OCI-LY1 (cell line): ENCODE results near the gene DRC7.

Source experiments
- H2AFZ ChIP-seq: fragments of 200-600 bp; sonication (generic), shearing (Covaris generic); 2 replicates; pipeline ENCODE4 v1.6.0; 2014; ENCODE audit warnings: antibody characterized with exemption, mild to moderate bottlenecking, low read length
- H3F3A ChIP-seq: fragments of 200-600 bp; sonication (generic), shearing (Covaris generic); 2 replicates; pipeline ENCODE4 v1.6.0; 2014; ENCODE audit warnings: mild to moderate bottlenecking, antibody characterized with exemption, low read length, moderate library complexity; ENCODE audit not compliant: insufficient read depth
- H3K27ac ChIP-seq: fragments of 200-600 bp; sonication (generic); 2 replicates; pipeline ENCODE4 v1.5.1; 2014; ENCODE audit warnings: low read length, mixed run types, mild to moderate bottlenecking, low read depth; ENCODE audit not compliant: poor library complexity, severe bottlenecking
- H3K27me3 ChIP-seq: fragments of 200-600 bp; sonication (generic); 2 replicates; pipeline ENCODE4 v1.6.0; 2014; ENCODE audit warnings: antibody characterized with exemption, mild to moderate bottlenecking, low read length, moderate library complexity; ENCODE audit not compliant: insufficient read depth
- H3K36me3 ChIP-seq: fragments of 200-600 bp; sonication (generic); 2 replicates; pipeline ENCODE4 v1.6.1; 2014; ENCODE audit warnings: mild to moderate bottlenecking, antibody characterized with exemption, low read length, moderate library complexity, mixed read lengths; ENCODE audit not compliant: insufficient read depth
- H3K4me1 ChIP-seq: fragments of 200-600 bp; sonication (generic); 2 replicates; pipeline ENCODE4 v1.5.1; 2014; ENCODE audit warnings: mild to moderate bottlenecking, low read length, moderate library complexity; ENCODE audit not compliant: insufficient read depth, severe bottlenecking
- H3K4me2 ChIP-seq: fragments of 200-600 bp; sonication (generic), shearing (Covaris generic); 2 replicates; pipeline ENCODE4 v1.6.1; 2014; ENCODE audit warnings: low read length
- H3K4me3 ChIP-seq: fragments of 200-600 bp; sonication (generic); 2 replicates; pipeline ENCODE4 v1.5.1; 2014; ENCODE audit warnings: low read length, low read depth, mild to moderate bottlenecking, mixed read lengths; ENCODE audit not compliant: poor library complexity, severe bottlenecking
- H3K79me2 ChIP-seq: fragments of 200-600 bp; shearing (Covaris generic); 2 replicates; pipeline ENCODE4 v1.6.1; 2016; ENCODE audit warnings: mixed run types, low read length, mixed read lengths; ENCODE audit not compliant: insufficient read depth
- H3K9ac ChIP-seq: fragments of 200-600 bp; sonication (generic), shearing (Covaris generic); 2 replicates; pipeline ENCODE4 v1.6.1; 2014; ENCODE audit warnings: mild to moderate bottlenecking, low read length, mixed read lengths
- H3K9me2 ChIP-seq: fragments of 200-600 bp; sonication (generic), shearing (Covaris generic); 2 replicates; pipeline ENCODE4 v1.6.1; 2014; ENCODE audit warnings: low read depth, mild to moderate bottlenecking, low read length, mixed read lengths
- H3K9me3 ChIP-seq: fragments of 200-600 bp; shearing (Covaris generic); 2 replicates; pipeline ENCODE4 v1.6.1; 2014; ENCODE audit warnings: low read length, mixed read lengths
- H4K20me1 ChIP-seq: fragments of 200-600 bp; sonication (generic), shearing (Covaris generic); 2 replicates; pipeline ENCODE4 v1.6.0; 2016; ENCODE audit warnings: mild to moderate bottlenecking, low read length; ENCODE audit not compliant: insufficient read depth
- CTCF ChIP-seq: fragments of 200-600 bp; sonication (generic), shearing (Covaris generic); IDR thresholded peaks from 2 replicates; pipeline ENCODE4 v1.5.1; 2017; ENCODE audit warnings: mild to moderate bottlenecking, antibody characterized with exemption, low read length, moderate library complexity, mixed read lengths
- EZH2 ChIP-seq: fragments of 200-600 bp; sonication (generic), shearing (Covaris generic); IDR thresholded peaks from 2 replicates; pipeline ENCODE4 v1.8.0; 2017; ENCODE audit warnings: borderline replicate concordance, mixed run types, mild to moderate bottlenecking, antibody characterized with exemption, low read length, moderate library complexity, mixed read lengths

DRC7 gene

GRCh38 chr16:57668263-57668571 is 26.4 kb upstream of the DRC7 start, which contains the start of gene ADGRG3:
TSS of gene ADGRG3 (plus strand) at chr16:57668306. CDS start at chr16:57668348, 42 bp downstream.
- Histone ChIP-seq H3K79me2 (no peaks in the 10 kb centered on the region), H3K27ac (no peak within 1 kb of the TSS), H3K9ac (no peak within 1 kb of the TSS), H3F3A (no peaks in the 10 kb centered on the region), H4K20me1 (no peaks in the 10 kb centered on the region), H3K27me3 (no peaks in the 10 kb centered on the region), H3K4me2 (no peak within 1 kb of the TSS), H3K4me3 (no peak within 1 kb of the TSS), H2AFZ (no peak within 1 kb of the TSS), H3K36me3 (no peaks in the 10 kb centered on the region), H3K9me2 (no peaks in the 10 kb centered on the region), H3K4me1 (no peaks in the 10 kb centered on the region), H3K9me3 (no peaks in the 10 kb centered on the region)
- TF ChIP-seq EZH2 (no peak), CTCF (no peak)

- Histone ChIP-seq H3K9me3 (no peaks in the 10 kb centered on the region), H4K20me1 (no peaks in the 10 kb centered on the region), H3K9ac (no peak overlapping the region), H3K79me2 (no peaks in the 10 kb centered on the region), H3K27me3 (no peaks in the 10 kb centered on the region), H3K4me1 (no peaks in the 10 kb centered on the region), H2AFZ (no peak overlapping the region), H3K4me3 (no peak overlapping the region), H3K4me2 (no peak overlapping the region), H3K36me3 (no peaks in the 10 kb centered on the region), H3K9me2 (no peaks in the 10 kb centered on the region), H3F3A (no peaks in the 10 kb centered on the region), H3K27ac (no peak overlapping the region)
- TF ChIP-seq EZH2 (no peak), CTCF (no peak)
Measured at GRCh38 chr16:57668630-57669475, 25.8 kb upstream of the DRC7 start.

- TF ChIP-seq CTCF (no peak), EZH2 (no peak)
- Histone ChIP-seq H3K27me3 (no peaks in the 10 kb centered on the region), H3K4me2 (no peak overlapping the region), H3K4me3 (no peak overlapping the region), H3K9me3 (no peaks in the 10 kb centered on the region), H3K9me2 (no peaks in the 10 kb centered on the region), H3F3A (no peaks in the 10 kb centered on the region), H2AFZ (no peak overlapping the region), H3K4me1 (no peaks in the 10 kb centered on the region), H3K9ac (no peak overlapping the region), H3K79me2 (no peaks in the 10 kb centered on the region), H4K20me1 (no peaks in the 10 kb centered on the region), H3K27ac (no peak overlapping the region), H3K36me3 (no peaks in the 10 kb centered on the region)
Measured at GRCh38 chr16:57669476-57670162, 25.0 kb upstream of the DRC7 start.
